CD14-positive monocyte (primary cell): ENCODE measurements around the gene HINT2. TPM values are rescaled to one million over a fixed set of nuclear protein-coding genes. Genes with fewer than 3 reads are reported as not detected.

Experiments used
- DNase-seq, 3 donors: peaks; one replicate each; pipeline ENCODE4 v3.0.0-alpha.2; 2011 to 2022
- H2AFZ ChIP-seq: 2 replicates; pipeline ENCODE4 v1.6.0; 2012; ENCODE audit warnings: mild to moderate bottlenecking, low read depth, low read length, inconsistent platforms; ENCODE audit not compliant: insufficient read depth, poor library complexity, severe bottlenecking
- H3K27ac ChIP-seq, 2 donors: 1 replicate in 1 of 2; 2 replicates in 1 of 2; pipeline ENCODE4 v1.5.1; 2012 to 2013; ENCODE audit warnings: low read length in 2 of 2, control low read depth in 1 of 2, inconsistent platforms in 1 of 2, low read depth in 1 of 2, mild to moderate bottlenecking in 1 of 2
- H3K27me3 ChIP-seq, 2 donors: one replicate each; pipeline versions ENCODE4 v1.6.0 to v1.6.1; 2011 to 2013; ENCODE audit warnings: low read length in 2 of 2; ENCODE audit not compliant: control insufficient read depth in 2 of 2, insufficient read depth in 2 of 2
- H3K36me3 ChIP-seq, 2 donors: replicated peaks in 1 of 2; 1 replicate in 1 of 2; 2 replicates in 1 of 2; pipeline versions ENCODE4 v1.5.1 to v1.6.1; 2012 to 2013; ENCODE audit warnings: low read length in 2 of 2, control low read depth in 1 of 2, inconsistent platforms in 1 of 2, mild to moderate bottlenecking in 1 of 2; ENCODE audit not compliant: insufficient read depth in 2 of 2, control insufficient read depth in 1 of 2
- H3K4me1 ChIP-seq, 2 donors: 1 replicate in 1 of 2; 2 replicates in 1 of 2; pipeline versions ENCODE4 v1.5.1 to v1.6.1; 2012 to 2013; ENCODE audit warnings: low read length in 2 of 2, control low read depth in 1 of 2, inconsistent platforms in 1 of 2, mild to moderate bottlenecking in 1 of 2, moderate library complexity in 1 of 2; ENCODE audit not compliant: insufficient read depth in 2 of 2, control insufficient read depth in 1 of 2
- H3K4me2 ChIP-seq: replicated peaks from 2 replicates; pipeline ENCODE3; 2012; ENCODE audit warnings: low read length, moderate library complexity, mild to moderate bottlenecking; ENCODE audit not compliant: poor library complexity, severe bottlenecking; ENCODE audit errors: extremely low read depth
- H3K4me3 ChIP-seq, 3 experiments: fragments of 200-600 bp in 1 of 3; sonication (generic) in 1 of 3; replicated peaks in 1 of 3; 1 replicate in 2 of 3; 2 replicates in 1 of 3; pipeline ENCODE4 v1.5.1; 2011 to 2013; ENCODE audit warnings: low read length in 3 of 3, mild to moderate bottlenecking in 3 of 3, control low read depth in 2 of 3, low read depth in 2 of 3, inconsistent platforms in 1 of 3, moderate library complexity in 1 of 3
- H3K79me2 ChIP-seq: 2 replicates; pipeline ENCODE4 v1.6.0; 2012; ENCODE audit warnings: mild to moderate bottlenecking, control low read depth, inconsistent platforms, low read length, moderate library complexity; ENCODE audit not compliant: insufficient read depth
- H3K9ac ChIP-seq: 2 replicates; pipeline ENCODE4 v1.6.0; 2017; ENCODE audit warnings: low read length, mild to moderate bottlenecking; ENCODE audit not compliant: insufficient read depth, poor library complexity, severe bottlenecking
- H3K9me3 ChIP-seq, 2 donors: replicated peaks in 1 of 2; 1 replicate in 1 of 2; 2 replicates in 1 of 2; pipeline versions ENCODE4 v1.5.1 to v1.6.1; 2012 to 2013; ENCODE audit warnings: low read length in 2 of 2, control low read depth in 1 of 2; ENCODE audit not compliant: control insufficient read depth in 1 of 2, insufficient read depth in 1 of 2
- H4K20me1 ChIP-seq: 2 replicates; pipeline ENCODE4 v1.6.0; 2012; ENCODE audit warnings: mild to moderate bottlenecking, low read length, control low read depth, moderate library complexity; ENCODE audit not compliant: insufficient read depth
- H3K27ac Mint-ChIP-seq, 7 donors: one replicate each; pipeline ENCODE4 v1.8.0; 2020; ENCODE audit warnings: mild to moderate bottlenecking in 7 of 7, mixed read lengths in 7 of 7, moderate library complexity in 6 of 7, inconsistent platforms in 2 of 7
- H3K27me3 Mint-ChIP-seq, 3 donors: one replicate each; pipeline ENCODE4 v1.8.0; 2021 to 2022; ENCODE audit warnings: low read depth in 3 of 3, mild to moderate bottlenecking in 3 of 3, mixed read lengths in 3 of 3, moderate library complexity in 3 of 3, inconsistent platforms in 1 of 3
- H3K36me3 Mint-ChIP-seq, 2 donors: one replicate each; pipeline ENCODE4 v1.8.0; 2020; ENCODE audit warnings: mixed read lengths in 2 of 2, inconsistent platforms in 1 of 2, mild to moderate bottlenecking in 1 of 2
- H3K4me1 Mint-ChIP-seq: one replicate; pipeline ENCODE4 v1.8.0; 2020; ENCODE audit warnings: mild to moderate bottlenecking, mixed read lengths
- H3K4me3 Mint-ChIP-seq, 2 donors: one replicate each; pipeline ENCODE4 v1.8.0; 2020; ENCODE audit warnings: mild to moderate bottlenecking in 2 of 2, mixed read lengths in 2 of 2, moderate library complexity in 1 of 2
- H3K9me3 Mint-ChIP-seq, 7 donors: one replicate each; pipeline ENCODE4 v1.8.0; 2020 to 2022; ENCODE audit warnings: mixed read lengths in 7 of 7, mild to moderate bottlenecking in 6 of 7, moderate library complexity in 6 of 7, inconsistent platforms in 2 of 7
- CTCF ChIP-seq: fragments of 200-600 bp; IDR thresholded peaks from one replicate; pipeline ENCODE4 v1.8.0; 2022; ENCODE audit warnings: antibody characterized with exemption, mild to moderate bottlenecking
- WGBS: methylation state at CpG from one replicate; pipeline ENCODE4 v1.1.5; 2013; ENCODE audit warnings: missing lambda C conversion rate; ENCODE audit not compliant: insufficient coverage; 5-methylcytosine and 5-hydroxymethylcytosine counted together
- intact Hi-C, 2 donors: fragments of 100-400 bp; cut with micrococcal nuclease; formaldehyde crosslinking; loops; one replicate each; pipeline versions ENCODE4 v1.15.0 to v1.15.1; 2023
- polyA plus RNA-seq, 3 donors: library from polyadenylated mRNA; depleted of rRNA in 1 of 3; unstranded in 2 of 3; stranded (reverse) in 1 of 3; fragments of 300-500 nt in 2 of 3; fragments of >200 nt in 1 of 3; fragmentation: Illumina TruSeq in 2 of 3; gene quantifications; 1 replicate in 2 of 3; 2 replicates in 1 of 3; pipeline ENCODE4 v1.2.3, GENCODE V29; 2012 to 2021
- small RNA-seq: library from RNA; depleted of rRNA; stranded (forward); fragments of <200 nt; gene quantifications from one replicate; pipeline ENCODE3, GENCODE V24; 2012; ENCODE audit warnings: low read depth; ENCODE audit not compliant: insufficient read length

Gene HINT2
- polyA plus RNA-seq, 3 donors, result 19.9 to 64.5 (median 59.1) TPM

- Histone ChIP-seq H3K27ac (no peak overlapping the region), H3K27me3 (no peaks in the 10 kb centered on the region), H4K20me1 (no peaks in the 10 kb centered on the region), H2AFZ (no peak overlapping the region), H3K4me1 (peaks cover 7 to 10% of the 10 kb centered on the region in 2 donors), H3K79me2 (no peaks in the 10 kb centered on the region), H3K4me3 (no peak overlapping the region), H3K36me3 (no peaks in the 10 kb centered on the region), H3K9ac (no peak overlapping the region), H3K4me2 (no peak overlapping the region), H3K9me3 (no peaks in the 10 kb centered on the region)
- WGBS, result no CpG with 5 or more reads among the region's 2 CpGs
- TF ChIP-seq CTCF, result no peak
- Mint-ChIP-seq H3K27me3 (peaks cover 0 to 4% (median 2%) of the 10 kb centered on the region in 3 donors), H3K27ac (no peak overlapping the region), H3K4me3 (no peak overlapping the region), H3K9me3 (peaks cover 0 to 3% (median 3%) of the 10 kb centered on the region in 7 donors), H3K4me1 (peaks cover 19% of the 10 kb centered on the region), H3K36me3 (no peaks in the 10 kb centered on the region)
- no peak for DNase-seq
- intact Hi-C loops, result no loop called here
Observed at GRCh38 chr9:35763181-35763580, 51.7 kb downstream of the HINT2 start.

Small RNA genes within 50 kb of the gene (small RNA-seq; reads per million reads assigned to genes)
- not detected for gene HINT2

Other genes starting within 250 kb of the HINT2 start
- 10 to 100 TPM in 1 of 3 donors, 1 to 10 TPM in 2; 2.9 to 38.3 (median 2.9) TPM for gene TESK1, start 209.8 kb downstream of the HINT2 start, polyA plus RNA-seq
- gene CD72, start 196.6 kb downstream of the HINT2 start, polyA plus RNA-seq, result 1 to 10 TPM; 1.6 to 6.8 (median 1.8) TPM
- under 1 TPM in 2 of 3 donors, not detected in 1; 0.27 to 0.36 TPM for gene SIT1, start 164.1 kb downstream of the HINT2 start, polyA plus RNA-seq
- 10 to 100 TPM in 1 of 3 donors, not detected in 2; 13.3 TPM for gene RMRP, start 157.0 kb downstream of the HINT2 start, polyA plus RNA-seq
- 10 to 100 TPM; 17.2 to 32.6 (median 23.2) TPM for gene CCDC107, start 156.8 kb downstream of the HINT2 start, polyA plus RNA-seq
- under 1 TPM; 0.13 to 0.53 (median 0.42) TPM for gene ARHGEF39, start 149.8 kb downstream of the HINT2 start, polyA plus RNA-seq
- gene CA9, start 141.1 kb downstream of the HINT2 start, polyA plus RNA-seq, result not detected
- gene TPM2, start 125.1 kb downstream of the HINT2 start, polyA plus RNA-seq, result 1 to 10 TPM in 1 of 3 donors, not detected in 2; 7.7 TPM
- 100 to 1,000 TPM in 1 of 3 donors, 10 to 100 TPM in 2; 46.6 to 251 (median 93.0) TPM for gene TLN1, start 82.8 kb downstream of the HINT2 start, polyA plus RNA-seq
- 10 to 100 TPM; 17.4 to 38.7 (median 32.2) TPM for gene CREB3, start 82.4 kb downstream of the HINT2 start, polyA plus RNA-seq
- gene GBA2, start 65.8 kb downstream of the HINT2 start, polyA plus RNA-seq, result 100 to 1,000 TPM in 1 of 3 donors, 10 to 100 TPM in 2; 18.1 to 130 (median 26.4) TPM
- 1 to 10 TPM; 2.3 to 9.0 (median 3.3) TPM for gene RGP1, start 65.8 kb downstream of the HINT2 start, polyA plus RNA-seq
- gene MSMP, start 60.8 kb downstream of the HINT2 start, polyA plus RNA-seq, result not detected
- gene NPR2, start 23.5 kb downstream of the HINT2 start, polyA plus RNA-seq, result under 1 TPM in 1 of 3 donors, not detected in 2; 0.48 TPM
- 1 to 10 TPM in 1 of 3 donors, under 1 TPM in 2; 0.52 to 2.9 (median 0.68) TPM for gene SPAG8, start 2.8 kb downstream of the HINT2 start, polyA plus RNA-seq
- gene FAM221B, start 13.7 kb upstream of the HINT2 start, polyA plus RNA-seq, result under 1 TPM in 2 of 3 donors, not detected in 1; 0.05 to 0.63 TPM
- gene TMEM8B, start 14.2 kb upstream of the HINT2 start, polyA plus RNA-seq, result 10 to 100 TPM in 1 of 3 donors, 1 to 10 TPM in 2; 2.6 to 11.6 (median 3.8) TPM
- gene OR13J1, start 55.4 kb upstream of the HINT2 start, polyA plus RNA-seq, result not detected
- not detected for gene HRCT1, start 91.2 kb upstream of the HINT2 start, polyA plus RNA-seq
- gene SPAAR, start 94.4 kb upstream of the HINT2 start, polyA plus RNA-seq, result not detected
- gene OR2S2, start 143.1 kb upstream of the HINT2 start, polyA plus RNA-seq, result not detected
- 1 to 10 TPM; 5.0 to 5.2 (median 5.1) TPM for gene RECK, start 221.9 kb upstream of the HINT2 start, polyA plus RNA-seq